ENCODE data around the gene ADM2.

DNA sequence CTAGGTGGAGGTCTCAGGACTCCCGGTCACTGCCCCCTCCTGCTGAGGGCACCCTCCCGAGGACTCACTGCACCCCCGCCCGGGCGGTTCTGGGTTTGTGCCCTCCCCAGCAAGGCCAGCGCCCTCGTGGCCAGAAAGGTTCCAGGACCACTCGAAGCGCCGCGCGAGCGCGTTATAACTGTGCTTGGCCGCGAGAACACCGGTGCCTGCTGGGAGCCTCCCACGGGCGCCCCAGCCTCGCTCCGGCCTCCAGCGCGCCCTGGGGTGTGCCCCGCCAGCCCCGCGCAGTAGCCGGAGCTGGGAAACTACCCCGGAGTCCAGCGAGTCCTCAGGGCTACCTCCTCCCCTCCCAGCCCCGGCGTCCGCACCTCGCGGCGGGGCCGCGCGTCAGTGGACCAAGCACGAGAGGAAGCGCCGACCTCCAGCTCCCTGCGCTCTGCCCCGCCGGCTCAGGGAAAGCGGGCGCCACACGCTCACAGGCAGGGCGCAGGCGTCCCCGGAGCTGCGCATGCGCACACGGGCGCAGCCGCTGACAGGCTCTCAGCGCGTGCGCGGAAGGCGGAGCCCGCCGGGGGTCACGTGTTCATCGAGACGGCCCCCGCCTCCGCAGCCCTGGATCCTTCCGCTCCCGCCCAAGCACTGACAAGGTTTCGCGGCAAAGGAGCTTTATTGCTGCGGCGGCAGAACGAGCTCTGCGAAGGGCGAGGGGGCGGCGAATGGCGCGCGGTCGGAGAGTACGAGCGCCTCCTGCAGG is 43.9 kb downstream of the ADM2 start, which contains the start of gene SCO2:
- TF ChIP-seq L3MBTL2 (conservative IDR thresholded peaks at IDR 0.05) (peak; percentile 79), HDGF (IDR thresholded peaks at IDR 0.05; ENCODE audit: borderline replicate concordance) (no peak)

Measured in HEK293T (cell line).